H1 (cell line): ENCODE measurements around the gene ARMCX2.

ENCODE experiments used
- EZH2 ChIP-seq: fragments of 200-600 bp; sonication (generic); IDR thresholded peaks from 2 replicates; pipeline ENCODE4 v1.7.1; 2012; ENCODE audit warnings: low read depth, mild to moderate bottlenecking, moderate library complexity, low read length, inconsistent platforms; ENCODE audit not compliant: severe bottlenecking
- JUND ChIP-seq: IDR thresholded peaks from 2 replicates; pipeline ENCODE4 v1.6.1; 2011; ENCODE audit warnings: mild to moderate bottlenecking, improper control_type of control experiment, low read length
- NRF1 ChIP-seq: IDR thresholded peaks from 2 replicates; pipeline ENCODE4 v1.6.1; 2011; ENCODE audit warnings: mild to moderate bottlenecking, low read depth, low read length, improper control_type of control experiment
- RFX5 ChIP-seq: IDR thresholded peaks from 2 replicates; pipeline ENCODE4 v1.6.1; 2011; ENCODE audit warnings: low read depth, low read length, improper control_type of control experiment, borderline replicate concordance
- SP1 ChIP-seq: IDR thresholded peaks from 2 replicates; pipeline ENCODE4 v1.6.1; 2011; ENCODE audit warnings: low read depth, low read length
- TAF1 ChIP-seq: IDR thresholded peaks from 2 replicates; pipeline ENCODE4 v1.6.1; 2011; ENCODE audit warnings: mild to moderate bottlenecking, low read depth, low read length
- TF ChIP-seq, protein P1 (sequence below): IDR thresholded peaks from 2 replicates; pipeline ENCODE4 v1.6.1; 2011; ENCODE audit warnings: low read length, improper control_type of control experiment
- TF ChIP-seq, protein P2 (sequence below), 3 experiments: IDR thresholded peaks; 1 replicate in 2 of 3; 2 replicates in 1 of 3; pipeline versions ENCODE4 v1.5.1 to v1.6.1; 2011; ENCODE audit warnings: low read length in 3 of 3, mild to moderate bottlenecking in 3 of 3, inconsistent platforms in 2 of 3, low read depth in 1 of 3, moderate library complexity in 1 of 3; ENCODE audit not compliant: insufficient read depth in 1 of 3; ENCODE audit errors: control extremely low read depth in 1 of 3
- TF ChIP-seq, protein P3 (sequence below): IDR thresholded peaks from 2 replicates; pipeline ENCODE4 v1.6.1; 2012; ENCODE audit warnings: low read length, inconsistent platforms

- TF ChIP-seq, protein P1, sequence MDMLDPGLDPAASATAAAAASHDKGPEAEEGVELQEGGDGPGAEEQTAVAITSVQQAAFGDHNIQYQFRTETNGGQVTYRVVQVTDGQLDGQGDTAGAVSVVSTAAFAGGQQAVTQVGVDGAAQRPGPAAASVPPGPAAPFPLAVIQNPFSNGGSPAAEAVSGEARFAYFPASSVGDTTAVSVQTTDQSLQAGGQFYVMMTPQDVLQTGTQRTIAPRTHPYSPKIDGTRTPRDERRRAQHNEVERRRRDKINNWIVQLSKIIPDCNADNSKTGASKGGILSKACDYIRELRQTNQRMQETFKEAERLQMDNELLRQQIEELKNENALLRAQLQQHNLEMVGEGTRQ: no peak
- TF ChIP-seq EZH2 (no peak), NRF1 (no peak), SP1 (no peak), JUND (no peak), RFX5 (no peak), TAF1 (no peak)
- TF ChIP-seq, protein P2, sequence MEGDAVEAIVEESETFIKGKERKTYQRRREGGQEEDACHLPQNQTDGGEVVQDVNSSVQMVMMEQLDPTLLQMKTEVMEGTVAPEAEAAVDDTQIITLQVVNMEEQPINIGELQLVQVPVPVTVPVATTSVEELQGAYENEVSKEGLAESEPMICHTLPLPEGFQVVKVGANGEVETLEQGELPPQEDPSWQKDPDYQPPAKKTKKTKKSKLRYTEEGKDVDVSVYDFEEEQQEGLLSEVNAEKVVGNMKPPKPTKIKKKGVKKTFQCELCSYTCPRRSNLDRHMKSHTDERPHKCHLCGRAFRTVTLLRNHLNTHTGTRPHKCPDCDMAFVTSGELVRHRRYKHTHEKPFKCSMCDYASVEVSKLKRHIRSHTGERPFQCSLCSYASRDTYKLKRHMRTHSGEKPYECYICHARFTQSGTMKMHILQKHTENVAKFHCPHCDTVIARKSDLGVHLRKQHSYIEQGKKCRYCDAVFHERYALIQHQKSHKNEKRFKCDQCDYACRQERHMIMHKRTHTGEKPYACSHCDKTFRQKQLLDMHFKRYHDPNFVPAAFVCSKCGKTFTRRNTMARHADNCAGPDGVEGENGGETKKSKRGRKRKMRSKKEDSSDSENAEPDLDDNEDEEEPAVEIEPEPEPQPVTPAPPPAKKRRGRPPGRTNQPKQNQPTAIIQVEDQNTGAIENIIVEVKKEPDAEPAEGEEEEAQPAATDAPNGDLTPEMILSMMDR (IDR thresholded peaks at IDR 0.05; ENCODE audit: control extremely low read depth in 1 of 3, insufficient read depth in 1 of 3, low read depth in 1 of 3, low read length in 3 of 3): no peak
- TF ChIP-seq, protein P3, sequence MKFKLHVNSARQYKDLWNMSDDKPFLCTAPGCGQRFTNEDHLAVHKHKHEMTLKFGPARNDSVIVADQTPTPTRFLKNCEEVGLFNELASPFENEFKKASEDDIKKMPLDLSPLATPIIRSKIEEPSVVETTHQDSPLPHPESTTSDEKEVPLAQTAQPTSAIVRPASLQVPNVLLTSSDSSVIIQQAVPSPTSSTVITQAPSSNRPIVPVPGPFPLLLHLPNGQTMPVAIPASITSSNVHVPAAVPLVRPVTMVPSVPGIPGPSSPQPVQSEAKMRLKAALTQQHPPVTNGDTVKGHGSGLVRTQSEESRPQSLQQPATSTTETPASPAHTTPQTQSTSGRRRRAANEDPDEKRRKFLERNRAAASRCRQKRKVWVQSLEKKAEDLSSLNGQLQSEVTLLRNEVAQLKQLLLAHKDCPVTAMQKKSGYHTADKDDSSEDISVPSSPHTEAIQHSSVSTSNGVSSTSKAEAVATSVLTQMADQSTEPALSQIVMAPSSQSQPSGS: no peak
Observed at GRCh38 chrX:101676571-101676970, 16.9 kb upstream of the ARMCX2 start.
